Activated CD4-positive, alpha-beta T cell treated with anti-CD3 and anti-CD28 coated beads, Interleukin-2, amount 10 ng/mL, durations not matched to agents 7 days and 5 days (primary cell): ENCODE data around the gene TSPEAR. TPM values are rescaled to one million over a fixed set of nuclear protein-coding genes. Genes with fewer than 3 reads are reported as not detected.
A peak's percentile ranks its signal among the peaks of the same experiment; 100 is the strongest.
"Not testable (repeated sequence)": the region's sequence is repeated elsewhere in the genome, so short reads cannot be mapped to it uniquely, and the experiment has no call there.

Source experiments
- CTCF ChIA-PET: fragments of 350-600 bp; sonication (Branson Sonifier 250); formaldehyde crosslinking; loops from one replicate; lab custom pipeline; 2021; ENCODE audit warnings: antibody characterized with exemption; lab: Charles Lee
- POLR2A ChIA-PET: fragments of 350-600 bp; sonication (Branson Sonifier 250); formaldehyde crosslinking; loops from one replicate; lab custom pipeline; 2021; ENCODE audit warnings: antibody characterized with exemption; lab: Charles Lee
- DNase-seq: peaks from one replicate; pipeline ENCODE4 v3.0.0-alpha.2; 2020
- H3K27ac Mint-ChIP-seq: one replicate; pipeline ENCODE4 v1.8.0; 2021; ENCODE audit warnings: mild to moderate bottlenecking, moderate library complexity, mixed read lengths
- H3K27me3 Mint-ChIP-seq: one replicate; pipeline ENCODE4 v1.8.0; 2021; ENCODE audit warnings: mixed read lengths
- H3K36me3 Mint-ChIP-seq: one replicate; pipeline ENCODE4 v1.8.0; 2021; ENCODE audit warnings: low read depth, mixed read lengths
- H3K4me1 Mint-ChIP-seq: one replicate; pipeline ENCODE4 v1.8.0; 2021; ENCODE audit warnings: mixed read lengths
- H3K4me3 Mint-ChIP-seq: one replicate; pipeline ENCODE4 v1.8.0; 2021; ENCODE audit warnings: mild to moderate bottlenecking, moderate library complexity, mixed read lengths
- H3K9me3 Mint-ChIP-seq: one replicate; pipeline ENCODE4 v1.8.0; 2021; ENCODE audit warnings: mixed read lengths
- total RNA-seq, 2 experiments: library from RNA; stranded (reverse); gene quantifications; one replicate each; pipeline ENCODE4 v1.2.3, GENCODE V29; 2021

Gene TSPEAR
- total RNA-seq, 2 experiments from 2014 or later: not detected

DNA sequence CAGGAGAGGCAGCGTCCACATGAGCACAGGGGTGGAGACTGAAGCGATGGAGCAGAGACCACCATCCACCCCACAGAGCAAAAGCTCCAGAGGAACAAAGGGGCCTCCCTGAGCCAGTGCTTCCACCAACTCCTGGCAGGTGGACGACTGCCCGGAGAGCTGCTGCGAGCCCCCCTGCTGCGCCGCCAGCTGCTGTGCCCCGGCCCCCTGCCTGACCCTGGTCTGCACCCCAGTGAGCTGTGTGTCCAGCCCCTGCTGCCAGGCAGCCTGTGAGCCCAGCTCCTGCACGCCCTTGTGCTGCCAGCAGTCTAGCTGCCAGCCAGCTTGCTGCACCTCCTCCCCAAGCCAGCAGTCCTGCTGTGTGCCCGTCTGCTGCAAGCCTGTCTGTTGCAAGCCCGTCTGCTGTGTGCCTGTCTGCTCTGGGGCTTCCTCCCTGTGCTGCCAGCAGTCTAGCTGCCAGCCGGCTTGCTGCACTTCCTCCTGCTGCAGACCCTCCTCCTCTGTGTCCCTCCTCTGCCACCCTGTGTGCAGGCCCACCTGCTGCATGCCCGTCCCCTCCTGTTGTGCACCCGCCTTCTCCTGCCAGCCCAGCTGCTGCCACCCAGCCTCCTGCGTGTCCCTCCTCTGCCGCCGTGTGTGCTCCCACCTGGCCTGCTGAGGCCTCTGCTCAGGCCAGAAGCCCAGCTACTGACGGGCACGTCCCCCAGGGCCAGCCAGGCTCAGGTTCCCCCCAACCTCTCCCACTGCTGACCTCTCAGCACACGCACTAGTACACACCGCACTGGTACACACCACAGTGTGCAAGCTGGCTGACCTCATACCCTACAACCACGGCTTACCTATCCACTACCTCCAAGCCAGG is 9.0 kb downstream of the TSPEAR start:
- H3K4me1 Mint-ChIP-seq: no peaks in the 10 kb centered on the region
- ChIA-PET CTCF (interaction anchor here (0.9 kb wide), 1 partner anchor 9 kb away, joined by 3 read pairs; the partner anchor contains the start of gene TSPEAR), POLR2A (no interaction called here)
- H3K27ac Mint-ChIP-seq: peak overlapping the region; percentile 57
- no peak overlapping the region for H3K4me3 Mint-ChIP-seq
- no peak for DNase-seq
- peaks cover 15% of the 10 kb centered on the region for H3K36me3 Mint-ChIP-seq
- H3K27me3 Mint-ChIP-seq: peaks cover 75% of the 10 kb centered on the region
- peaks cover 12% of the 10 kb centered on the region for H3K9me3 Mint-ChIP-seq

DNA sequence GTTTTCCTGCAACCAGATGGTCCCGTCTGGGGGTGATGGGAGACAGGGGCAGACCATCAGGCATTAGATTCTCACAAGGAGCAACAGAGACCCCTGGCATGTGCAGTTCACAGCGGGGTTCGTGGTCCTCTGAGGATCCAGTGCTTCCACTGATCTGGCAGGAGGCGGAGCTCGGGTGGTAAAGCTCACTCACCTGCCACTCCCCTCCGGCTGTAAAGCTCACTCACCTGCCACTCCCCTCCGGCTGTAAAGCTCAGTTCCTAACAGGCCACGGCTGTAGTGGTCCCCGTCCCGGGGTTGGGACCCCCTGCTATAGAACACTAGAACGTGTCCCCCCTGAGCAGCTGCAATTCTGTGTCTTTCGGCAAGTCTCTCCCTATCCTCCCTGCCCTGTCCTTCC is 9.8 kb downstream of the TSPEAR start:
- H3K27me3 Mint-ChIP-seq: peaks cover 75% of the 10 kb centered on the region
- peaks cover 12% of the 10 kb centered on the region for H3K9me3 Mint-ChIP-seq
- DNase-seq: no peak
- peaks cover 15% of the 10 kb centered on the region for H3K36me3 Mint-ChIP-seq
- POLR2A ChIA-PET: no interaction called here
- H3K27ac Mint-ChIP-seq: no peak overlapping the region
- no peak overlapping the region for H3K4me3 Mint-ChIP-seq
- CTCF ChIA-PET: interaction anchor here (0.7 to 0.9 kb wide), 2 partner anchors 9 to 21 kb away, joined by 3 to 5 read pairs; partner anchors contain the start of gene TSPEAR
- H3K4me1 Mint-ChIP-seq: no peaks in the 10 kb centered on the region

DNA sequence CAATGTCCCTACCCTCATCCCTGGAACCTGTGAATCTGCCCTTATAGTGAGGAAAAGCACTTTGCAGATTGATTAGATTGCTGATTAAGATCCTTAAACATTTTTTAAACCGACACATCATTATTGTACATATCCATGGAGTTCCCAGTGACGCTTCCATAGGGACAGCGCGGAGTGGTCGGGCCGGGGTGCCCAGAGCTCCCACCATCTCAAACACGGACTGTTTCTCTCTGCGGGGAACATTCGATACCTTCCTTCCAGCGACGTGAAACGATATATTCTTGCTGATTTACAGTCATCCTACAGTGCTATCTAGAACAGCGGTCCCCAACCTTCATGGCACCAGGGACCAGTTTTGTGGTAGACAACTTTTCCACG is 10.4 kb downstream of the TSPEAR start:
- no peak for DNase-seq
- Mint-ChIP-seq H3K36me3 (peaks cover 10% of the 10 kb centered on the region), H3K4me3 (no peak overlapping the region), H3K27ac (no peak overlapping the region), H3K9me3 (peaks cover 9% of the 10 kb centered on the region), H3K4me1 (no peaks in the 10 kb centered on the region), H3K27me3 (peaks cover 73% of the 10 kb centered on the region)
- POLR2A ChIA-PET: no interaction called here
- CTCF ChIA-PET: interaction anchor here (0.7 to 0.9 kb wide), 2 partner anchors 10 to 21 kb away, joined by 3 to 5 read pairs; partner anchors contain the start of gene TSPEAR

DNA sequence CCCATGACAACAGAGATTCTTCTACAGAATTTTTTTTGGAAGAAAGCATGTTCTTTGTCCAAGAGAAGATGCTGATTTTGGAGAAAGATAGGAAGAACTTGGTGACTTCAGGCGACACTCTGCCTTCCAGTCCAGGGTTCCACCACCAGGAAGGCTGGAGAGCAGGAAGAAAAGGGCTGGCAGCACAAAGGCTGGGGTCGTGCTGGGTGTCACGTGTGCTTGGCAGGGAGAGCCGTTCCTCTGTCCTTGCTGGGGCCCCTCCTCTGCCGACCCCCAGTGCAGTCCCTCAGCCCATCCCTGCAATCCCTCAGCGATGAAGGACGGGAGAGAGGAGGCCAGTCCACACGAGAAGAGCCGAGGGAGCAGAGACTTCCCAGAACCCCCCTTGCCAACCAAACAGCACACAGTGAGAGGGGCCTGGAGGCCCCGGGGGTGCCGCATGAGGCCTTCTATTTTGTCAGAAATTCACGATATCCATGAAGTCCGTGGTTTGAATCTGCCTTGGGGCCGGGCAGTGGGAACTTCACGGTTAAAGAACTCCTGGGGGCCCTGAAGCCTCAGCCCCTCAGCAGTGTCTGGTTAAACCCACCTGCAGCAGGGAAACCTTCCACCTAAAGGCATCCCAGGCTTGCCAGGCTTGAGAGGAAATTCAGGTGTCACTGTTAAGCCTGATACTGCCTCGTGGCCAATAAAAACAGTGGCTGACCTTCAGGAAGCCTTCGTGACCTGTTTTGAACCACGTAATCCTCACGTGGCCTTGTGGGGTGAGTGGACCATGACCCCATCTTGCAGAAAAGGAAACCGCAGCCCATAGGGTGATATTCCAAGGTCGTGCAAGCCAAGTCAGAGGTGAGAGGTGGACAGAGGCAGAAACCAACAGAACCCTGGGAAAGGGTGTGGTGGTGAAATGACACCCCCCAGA is 11.0 kb downstream of the TSPEAR start:
- CTCF ChIA-PET: interaction anchor here (1.2 kb wide), 1 partner anchor 30 kb away, joined by 3 read pairs; no protein-coding TSS in a partner anchor
- no peak overlapping the region for H3K27ac Mint-ChIP-seq
- H3K27me3 Mint-ChIP-seq: peaks cover 72% of the 10 kb centered on the region
- DNase-seq: no peak
- no peaks in the 10 kb centered on the region for H3K4me1 Mint-ChIP-seq
- H3K36me3 Mint-ChIP-seq: peaks cover 6% of the 10 kb centered on the region
- POLR2A ChIA-PET: no interaction called here
- no peak overlapping the region for H3K4me3 Mint-ChIP-seq
- H3K9me3 Mint-ChIP-seq: peaks cover 5% of the 10 kb centered on the region

DNA sequence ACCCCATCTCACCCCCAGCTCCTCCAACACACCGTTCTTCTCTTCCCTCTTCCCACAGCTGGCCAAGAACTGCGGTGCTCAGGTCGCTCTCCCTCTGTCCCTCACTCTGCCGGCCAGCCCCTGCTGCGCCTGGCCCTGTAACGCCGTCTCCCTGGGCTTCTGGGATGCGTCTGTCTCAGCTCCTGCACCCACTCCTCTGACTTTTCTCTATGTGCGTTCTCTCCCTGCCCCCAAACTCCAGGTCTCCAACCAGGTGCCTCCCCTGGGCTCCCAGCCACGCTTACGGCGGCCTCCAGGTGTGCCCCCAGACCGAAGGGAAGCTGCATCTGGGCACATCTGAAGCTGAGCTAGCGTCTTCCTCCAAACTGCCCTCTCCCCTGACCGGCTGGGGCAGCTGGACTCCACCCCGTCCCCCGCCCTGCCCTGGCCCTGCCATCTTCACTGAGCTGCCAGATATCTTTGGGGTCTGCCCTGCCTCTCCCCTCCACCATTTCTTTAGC is 11.8 kb downstream of the TSPEAR start:
- DNase-seq: peak; percentile 4
- ChIA-PET POLR2A (no interaction called here), CTCF (interaction anchor here (0.6 to 1.2 kb wide), 2 partner anchors 10 to 31 kb away, joined by 3 read pairs; no protein-coding TSS in a partner anchor)
- Mint-ChIP-seq H3K27me3 (peaks cover 65% of the 10 kb centered on the region), H3K4me3 (no peak overlapping the region), H3K4me1 (no peaks in the 10 kb centered on the region), H3K27ac (no peak overlapping the region), H3K9me3 (no peaks in the 10 kb centered on the region), H3K36me3 (no peaks in the 10 kb centered on the region)

DNA sequence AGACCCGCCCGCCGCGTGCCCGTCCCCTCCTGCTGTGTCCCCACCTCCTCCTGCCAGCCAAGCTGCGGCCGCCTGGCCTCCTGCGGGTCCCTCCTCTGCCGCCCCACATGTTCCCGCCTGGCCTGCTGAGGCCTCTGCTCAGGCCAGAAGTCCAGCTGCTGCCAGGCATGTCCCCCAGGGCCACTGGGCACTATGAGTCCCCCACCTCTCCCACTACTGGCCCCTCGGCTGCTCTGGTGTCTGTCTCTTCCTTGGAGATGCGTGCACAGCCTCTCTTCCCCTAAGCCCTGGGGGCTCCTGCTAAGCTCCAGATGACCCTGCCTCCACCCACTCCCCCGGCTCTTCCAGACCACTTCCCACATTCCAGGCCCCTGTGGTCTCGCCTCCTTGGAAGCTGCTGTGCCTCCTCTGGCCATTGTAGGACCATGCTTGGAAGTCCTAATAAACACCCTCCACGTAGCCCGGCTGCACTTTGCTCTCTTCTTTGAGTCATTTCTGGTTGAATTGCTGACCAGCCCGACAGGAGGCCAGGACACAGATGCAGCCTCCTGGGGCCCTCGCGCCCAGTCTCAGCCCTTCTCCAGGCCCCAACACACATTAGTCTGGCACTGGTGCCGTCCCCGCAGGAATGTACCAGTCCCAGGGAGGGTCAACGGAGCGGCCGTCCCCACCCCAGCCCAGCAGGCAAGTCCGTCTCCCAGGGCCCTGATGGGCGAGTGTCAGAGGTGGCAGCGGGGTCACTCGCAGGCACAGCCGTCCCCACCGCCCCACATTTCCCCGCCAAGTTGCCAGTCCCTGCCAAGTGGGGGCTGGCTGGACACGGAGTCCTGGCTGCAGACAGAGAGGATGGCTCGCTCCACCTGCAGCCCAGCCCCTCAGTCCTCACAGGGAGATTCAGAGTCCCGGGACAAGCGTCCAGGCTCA is 13.3 kb downstream of the TSPEAR start:
- no peaks in the 10 kb centered on the region for H3K4me1 Mint-ChIP-seq
- peaks cover 56% of the 10 kb centered on the region for H3K27me3 Mint-ChIP-seq
- no peak overlapping the region for H3K4me3 Mint-ChIP-seq
- H3K9me3 Mint-ChIP-seq: peaks cover 6% of the 10 kb centered on the region
- POLR2A ChIA-PET: no interaction called here
- no peaks in the 10 kb centered on the region for H3K36me3 Mint-ChIP-seq
- no peak overlapping the region for H3K27ac Mint-ChIP-seq
- DNase-seq: peak; percentile 4
- CTCF ChIA-PET: no interaction called here

DNA sequence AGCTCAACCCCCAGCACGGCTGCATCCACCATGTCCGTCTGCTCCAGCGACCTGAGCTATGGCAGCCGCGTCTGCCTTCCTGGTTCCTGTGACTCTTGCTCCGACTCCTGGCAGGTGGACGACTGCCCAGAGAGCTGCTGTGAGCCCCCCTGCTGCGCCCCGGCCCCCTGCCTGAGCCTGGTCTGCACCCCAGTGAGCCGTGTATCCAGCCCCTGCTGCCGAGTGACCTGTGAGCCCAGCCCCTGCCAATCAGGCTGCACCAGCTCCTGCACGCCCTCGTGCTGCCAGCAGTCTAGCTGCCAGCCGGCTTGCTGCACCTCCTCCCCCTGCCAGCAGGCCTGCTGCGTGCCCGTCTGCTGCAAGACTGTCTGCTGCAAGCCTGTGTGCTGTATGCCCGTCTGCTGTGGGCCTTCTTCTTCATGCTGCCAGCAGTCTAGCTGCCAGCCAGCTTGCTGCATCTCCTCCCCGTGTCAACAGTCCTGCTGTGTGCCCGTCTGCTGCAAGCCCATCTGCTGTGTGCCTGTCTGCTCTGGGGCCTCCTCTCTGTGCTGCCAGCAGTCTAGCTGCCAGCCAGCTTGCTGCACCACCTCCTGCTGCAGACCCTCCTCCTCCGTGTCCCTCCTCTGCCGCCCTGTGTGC is 14.1 kb downstream of the TSPEAR start, which contains the start of gene KRTAP10-12:
TSS of gene KRTAP10-12 (plus strand) at position 1 of the 639 bp plus-strand sequence. CDS start at position 31, 30 bp downstream.
- H3K36me3 Mint-ChIP-seq, H3K27ac Mint-ChIP-seq, POLR2A ChIA-PET, H3K4me3 Mint-ChIP-seq, H3K4me1 Mint-ChIP-seq: not testable (repeated sequence)
- CTCF ChIA-PET: interaction anchor here (0.6 kb wide), 1 partner anchor 187 kb away, joined by 3 read pairs; no protein-coding TSS in a partner anchor
- Mint-ChIP-seq H3K9me3 (peaks cover 11% of the 10 kb centered on the region), H3K27me3 (peaks cover 54% of the 10 kb centered on the region)
- DNase-seq: peak; percentile 1

DNA sequence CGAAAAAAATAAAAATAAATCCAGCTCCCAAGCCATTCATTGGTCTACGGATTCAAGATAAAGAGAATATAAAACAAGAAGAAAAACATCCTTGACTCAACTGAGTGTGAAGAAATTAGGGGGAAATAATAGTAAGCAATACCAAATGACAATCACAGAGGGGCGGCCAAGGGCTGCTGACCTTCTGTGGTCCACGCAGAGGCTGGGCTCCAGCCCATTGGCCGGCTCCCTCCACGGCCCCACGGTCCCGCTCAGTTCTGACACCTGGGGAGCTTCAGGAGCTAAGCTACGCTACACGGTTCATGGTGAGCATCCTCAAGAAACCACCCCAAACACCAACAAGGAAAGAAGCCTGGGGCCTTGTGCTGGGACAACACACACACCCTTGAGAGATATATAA is 14.8 kb downstream of the TSPEAR start:
- no peak overlapping the region for H3K4me3 Mint-ChIP-seq
- H3K36me3 Mint-ChIP-seq: no peaks in the 10 kb centered on the region
- ChIA-PET CTCF (no interaction called here), POLR2A (no interaction called here)
- H3K27me3 Mint-ChIP-seq: peaks cover 54% of the 10 kb centered on the region
- H3K27ac Mint-ChIP-seq: no peak overlapping the region
- H3K4me1 Mint-ChIP-seq: no peaks in the 10 kb centered on the region
- peaks cover 11% of the 10 kb centered on the region for H3K9me3 Mint-ChIP-seq
- peak; percentile 2 for DNase-seq

DNA sequence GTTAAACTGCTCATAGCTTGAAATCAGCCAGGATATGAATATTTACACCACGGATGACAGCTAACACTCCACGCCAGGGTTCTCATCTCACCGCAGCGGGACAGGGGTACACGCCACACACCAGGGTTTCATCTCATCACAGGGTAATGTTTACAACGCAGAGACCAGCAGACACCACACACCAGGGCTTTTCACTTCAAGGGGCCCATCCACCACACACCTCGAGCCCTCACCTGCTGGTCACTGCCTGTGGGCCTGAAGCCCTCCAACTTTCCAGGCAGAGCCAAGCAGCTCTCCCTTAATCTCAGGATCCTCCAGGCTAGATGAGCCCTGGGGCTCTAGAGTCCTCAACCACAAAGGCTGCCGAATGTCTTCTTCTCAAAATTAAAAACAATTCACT is 15.7 kb downstream of the TSPEAR start:
- Mint-ChIP-seq H3K9me3 (peaks cover 11% of the 10 kb centered on the region), H3K36me3 (no peaks in the 10 kb centered on the region), H3K27ac (no peak overlapping the region), H3K4me3 (no peak overlapping the region), H3K4me1 (no peaks in the 10 kb centered on the region), H3K27me3 (peaks cover 54% of the 10 kb centered on the region)
- CTCF ChIA-PET: no interaction called here
- POLR2A ChIA-PET: no interaction called here
- DNase-seq: peak; percentile 1

DNA sequence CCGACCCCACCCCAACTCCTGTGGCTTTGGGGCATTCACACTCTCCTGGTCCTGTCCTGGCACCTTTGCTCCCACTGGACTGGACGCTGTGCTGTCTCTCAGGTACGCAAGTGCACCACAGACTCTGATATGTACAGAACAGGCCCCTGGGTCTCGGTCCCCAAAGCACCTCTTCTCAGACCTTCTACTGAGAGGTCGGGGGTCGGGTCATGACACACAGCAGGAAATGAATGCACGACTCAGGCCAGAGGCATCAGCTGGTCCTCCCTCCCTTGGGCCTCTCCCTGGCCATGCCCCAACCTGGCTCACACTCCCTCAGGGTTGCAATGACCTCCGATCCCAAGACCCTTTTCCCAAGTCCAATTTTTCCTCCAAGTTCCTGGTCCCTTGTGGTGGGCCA is 16.2 kb downstream of the TSPEAR start:
- Mint-ChIP-seq H3K27ac (no peak overlapping the region), H3K36me3 (no peaks in the 10 kb centered on the region), H3K4me3 (no peak overlapping the region), H3K27me3 (peaks cover 57% of the 10 kb centered on the region), H3K4me1 (no peaks in the 10 kb centered on the region), H3K9me3 (peaks cover 11% of the 10 kb centered on the region)
- ChIA-PET CTCF (interaction anchor here (0.6 kb wide), 1 partner anchor 13 kb away, joined by 3 read pairs; no protein-coding TSS in a partner anchor), POLR2A (no interaction called here)
- peak; percentile 3 for DNase-seq

DNA sequence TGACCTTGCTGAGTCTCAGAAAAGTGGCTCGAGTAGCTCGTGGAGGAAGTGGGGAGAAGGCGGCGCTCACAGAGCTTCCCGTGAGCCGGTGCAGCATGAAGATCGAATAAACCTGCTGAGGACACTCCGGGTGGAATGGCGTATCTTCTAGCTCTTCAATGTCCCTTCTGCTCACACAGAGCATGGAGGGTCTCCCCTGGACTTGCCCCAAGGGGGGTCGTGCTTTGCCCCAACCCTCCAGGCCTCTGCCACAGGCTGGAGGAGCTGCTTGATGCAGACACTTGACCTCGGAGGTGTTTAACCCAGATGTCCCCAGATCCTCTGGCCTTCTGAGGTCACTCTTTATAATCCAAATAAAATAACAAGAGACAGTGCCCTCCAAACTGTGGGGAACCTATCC is 16.6 kb downstream of the TSPEAR start:
- CTCF ChIA-PET: interaction anchor here (0.6 to 1.1 kb wide), 2 partner anchors 9 to 14 kb away, joined by 3 to 4 read pairs; no protein-coding TSS in a partner anchor
- DNase-seq: peak; percentile 3
- Mint-ChIP-seq H3K27me3 (peaks cover 56% of the 10 kb centered on the region), H3K4me3 (no peak overlapping the region), H3K27ac (no peak overlapping the region), H3K36me3 (no peaks in the 10 kb centered on the region), H3K9me3 (peaks cover 11% of the 10 kb centered on the region), H3K4me1 (no peaks in the 10 kb centered on the region)
- POLR2A ChIA-PET: no interaction called here
